Neural cell (in vitro differentiated cells): Measurements from ENCODE around the gene GFPT1. TPM values are rescaled to one million over a fixed set of nuclear protein-coding genes. Genes with fewer than 3 reads are reported as not detected.

ENCODE experiments used
- H2AFZ ChIP-seq: fragments of 200-600, 300-800 bp; sonication (generic), shearing (Covaris generic); 2 replicates; pipeline ENCODE4 v1.6.0; 2014; ENCODE audit warnings: low read depth, mild to moderate bottlenecking, antibody characterized with exemption, low read length, moderate library complexity
- H3F3A ChIP-seq: fragments of 200-600 bp; shearing (Covaris generic); 2 replicates; pipeline ENCODE4 v1.6.1; 2016; ENCODE audit warnings: mild to moderate bottlenecking, moderate library complexity, mixed read lengths, antibody characterized with exemption, low read length; ENCODE audit not compliant: insufficient read depth, poor library complexity, severe bottlenecking
- H3K27ac ChIP-seq: fragments of 200-600, 300-800 bp; sonication (generic), shearing (Covaris generic); 2 replicates; pipeline ENCODE4 v1.5.1; 2014; ENCODE audit warnings: mild to moderate bottlenecking, low read length, moderate library complexity
- H3K27me3 ChIP-seq: fragments of 300-800, 200-600 bp; sonication (generic), shearing (Covaris generic); 2 replicates; pipeline ENCODE4 v1.6.0; 2014; ENCODE audit warnings: mild to moderate bottlenecking, low read depth, low read length, moderate library complexity; ENCODE audit not compliant: insufficient read depth
- H3K36me3 ChIP-seq: fragments of 300-800, 200-600 bp; sonication (generic), shearing (Covaris generic); 2 replicates; pipeline ENCODE4 v1.5.1; 2014; ENCODE audit warnings: mild to moderate bottlenecking, antibody characterized with exemption, low read length, moderate library complexity; ENCODE audit not compliant: insufficient read depth
- H3K4me2 ChIP-seq: fragments of 300-800, 200-600 bp; sonication (generic), shearing (Covaris generic); 2 replicates; pipeline ENCODE4 v1.6.0; 2014; ENCODE audit warnings: mild to moderate bottlenecking, low read length
- H3K4me3 ChIP-seq: fragments of 300-800, 200-600 bp; sonication (generic), shearing (Covaris generic); 2 replicates; pipeline ENCODE4 v1.5.1; 2014; ENCODE audit warnings: mild to moderate bottlenecking, low read length, moderate library complexity
- H3K79me2 ChIP-seq: fragments of 200-600 bp; shearing (Covaris generic); replicated peaks from 2 replicates; pipeline ENCODE4 v1.6.0; 2014; ENCODE audit warnings: mild to moderate bottlenecking, low read length, moderate library complexity; ENCODE audit not compliant: insufficient read depth
- H3K9ac ChIP-seq: fragments of 300-800, 200-600 bp; sonication (generic), shearing (Covaris generic); 2 replicates; pipeline ENCODE4 v1.6.1; 2016; ENCODE audit warnings: mild to moderate bottlenecking, low read length, mixed read lengths
- H3K9me2 ChIP-seq: fragments of 200-600 bp; shearing (Covaris generic); 2 replicates; pipeline ENCODE4 v1.6.1; 2016; ENCODE audit warnings: mild to moderate bottlenecking, low read length, mixed read lengths; ENCODE audit not compliant: insufficient read depth
- H3K9me3 ChIP-seq: fragments of 200-600, 300-800 bp; sonication (generic), shearing (Covaris generic); 2 replicates; pipeline ENCODE4 v1.6.1; 2016; ENCODE audit warnings: mild to moderate bottlenecking, mixed run types, low read length, moderate library complexity, mixed read lengths
- H4K20me1 ChIP-seq: fragments of 200-600 bp; shearing (Covaris generic); 2 replicates; pipeline ENCODE4 v1.6.1; 2016; ENCODE audit warnings: mild to moderate bottlenecking, mixed run types; ENCODE audit not compliant: insufficient read depth
- CTCF ChIP-seq: fragments of 450-650 bp; IDR thresholded peaks from 2 replicates; pipeline ENCODE4 v1.5.1; 2014; ENCODE audit warnings: antibody characterized with exemption, mild to moderate bottlenecking, moderate library complexity; ENCODE audit not compliant: poor library complexity, severe bottlenecking
- EP300 ChIP-seq: fragments of 450-650 bp; conservative IDR thresholded peaks from 2 replicates; pipeline ENCODE4 v1.6.1; 2014; ENCODE audit warnings: antibody characterized with exemption, mild to moderate bottlenecking, moderate library complexity; ENCODE audit not compliant: poor library complexity, severe bottlenecking
- EZH2 ChIP-seq: fragments of 200-600, 300-800 bp; shearing (Covaris generic), sonication (generic); IDR thresholded peaks from 2 replicates; pipeline ENCODE4 v1.6.1; 2014; ENCODE audit warnings: antibody characterized with exemption, low read length, borderline replicate concordance, mild to moderate bottlenecking; ENCODE audit not compliant: insufficient read depth, poor library complexity, severe bottlenecking
- MXI1 ChIP-seq: fragments of 450-650 bp; conservative IDR thresholded peaks from 2 replicates; pipeline ENCODE4 v1.6.1; 2014; ENCODE audit warnings: antibody characterized with exemption, mild to moderate bottlenecking; ENCODE audit not compliant: poor library complexity, severe bottlenecking
- POLR2AphosphoS5 ChIP-seq: IDR thresholded peaks from 2 replicates; pipeline ENCODE4 v1.6.1; 2012
- RAD21 ChIP-seq: fragments of 450-650 bp; conservative IDR thresholded peaks from 2 replicates; pipeline ENCODE4 v1.6.1; 2014; ENCODE audit warnings: antibody characterized with exemption, mild to moderate bottlenecking, moderate library complexity
- SMC3 ChIP-seq: fragments of 450-650 bp; conservative IDR thresholded peaks from 2 replicates; pipeline ENCODE4 v1.6.1; 2014; ENCODE audit warnings: antibody characterized with exemption, mild to moderate bottlenecking, moderate library complexity; ENCODE audit not compliant: poor library complexity
- TAF1 ChIP-seq: IDR thresholded peaks from 2 replicates; pipeline ENCODE4 v1.6.1; 2012; ENCODE audit warnings: low read depth
- polyA plus RNA-seq: library from polyadenylated mRNA; depleted of rRNA; stranded (reverse); fragments of >200 nt; gene quantifications from 2 replicates; pipeline ENCODE4 v1.2.3, GENCODE V29; 2014
- TF ChIP-seq, protein P1 (sequence below): IDR thresholded peaks from 2 replicates; pipeline ENCODE4 v1.6.1; 2012; ENCODE audit warnings: borderline replicate concordance

GFPT1 gene
- polyA plus RNA-seq, 1 donor from 2014 or later = 39.4 TPM

DNA sequence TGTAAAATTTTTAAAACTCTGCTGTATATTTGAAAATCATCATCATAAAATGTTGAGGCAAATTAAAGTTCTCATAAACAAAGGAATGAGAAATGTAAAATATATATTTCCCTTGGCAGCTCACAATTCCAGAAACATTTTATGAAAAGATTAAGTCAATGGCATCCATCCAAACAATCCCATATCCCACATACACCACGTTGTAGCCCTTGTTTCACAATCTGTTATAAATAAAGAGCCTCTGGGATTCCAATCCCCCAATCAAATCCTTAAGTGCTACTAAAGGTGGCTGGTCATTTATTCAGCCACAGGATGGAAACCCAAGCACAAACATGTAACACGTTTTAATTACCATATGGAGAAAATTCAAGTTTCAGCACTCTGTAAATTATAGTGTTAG lies 51.7 kb downstream of the GFPT1 start:
- Histone ChIP-seq H3K4me3 (no peak overlapping the region), H3K36me3 (peaks cover 6% of the 10 kb centered on the region), H3K79me2 (no peaks in the 10 kb centered on the region), H3F3A (no peaks in the 10 kb centered on the region), H3K9me2 (no peaks in the 10 kb centered on the region), H3K9me3 (no peaks in the 10 kb centered on the region), H3K27ac (no peak overlapping the region), H3K4me2 (no peak overlapping the region), H2AFZ (no peak overlapping the region), H4K20me1 (no peaks in the 10 kb centered on the region), H3K27me3 (no peaks in the 10 kb centered on the region), H3K9ac (no peak overlapping the region)
- TF ChIP-seq POLR2AphosphoS5 (no peak), RAD21 (no peak), EP300 (no peak), MXI1 (no peak), TAF1 (no peak), CTCF (no peak), SMC3 (no peak), EZH2 (no peak)
- TF ChIP-seq, protein P1, sequence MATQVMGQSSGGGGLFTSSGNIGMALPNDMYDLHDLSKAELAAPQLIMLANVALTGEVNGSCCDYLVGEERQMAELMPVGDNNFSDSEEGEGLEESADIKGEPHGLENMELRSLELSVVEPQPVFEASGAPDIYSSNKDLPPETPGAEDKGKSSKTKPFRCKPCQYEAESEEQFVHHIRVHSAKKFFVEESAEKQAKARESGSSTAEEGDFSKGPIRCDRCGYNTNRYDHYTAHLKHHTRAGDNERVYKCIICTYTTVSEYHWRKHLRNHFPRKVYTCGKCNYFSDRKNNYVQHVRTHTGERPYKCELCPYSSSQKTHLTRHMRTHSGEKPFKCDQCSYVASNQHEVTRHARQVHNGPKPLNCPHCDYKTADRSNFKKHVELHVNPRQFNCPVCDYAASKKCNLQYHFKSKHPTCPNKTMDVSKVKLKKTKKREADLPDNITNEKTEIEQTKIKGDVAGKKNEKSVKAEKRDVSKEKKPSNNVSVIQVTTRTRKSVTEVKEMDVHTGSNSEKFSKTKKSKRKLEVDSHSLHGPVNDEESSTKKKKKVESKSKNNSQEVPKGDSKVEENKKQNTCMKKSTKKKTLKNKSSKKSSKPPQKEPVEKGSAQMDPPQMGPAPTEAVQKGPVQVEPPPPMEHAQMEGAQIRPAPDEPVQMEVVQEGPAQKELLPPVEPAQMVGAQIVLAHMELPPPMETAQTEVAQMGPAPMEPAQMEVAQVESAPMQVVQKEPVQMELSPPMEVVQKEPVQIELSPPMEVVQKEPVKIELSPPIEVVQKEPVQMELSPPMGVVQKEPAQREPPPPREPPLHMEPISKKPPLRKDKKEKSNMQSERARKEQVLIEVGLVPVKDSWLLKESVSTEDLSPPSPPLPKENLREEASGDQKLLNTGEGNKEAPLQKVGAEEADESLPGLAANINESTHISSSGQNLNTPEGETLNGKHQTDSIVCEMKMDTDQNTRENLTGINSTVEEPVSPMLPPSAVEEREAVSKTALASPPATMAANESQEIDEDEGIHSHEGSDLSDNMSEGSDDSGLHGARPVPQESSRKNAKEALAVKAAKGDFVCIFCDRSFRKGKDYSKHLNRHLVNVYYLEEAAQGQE = no peak

DNA sequence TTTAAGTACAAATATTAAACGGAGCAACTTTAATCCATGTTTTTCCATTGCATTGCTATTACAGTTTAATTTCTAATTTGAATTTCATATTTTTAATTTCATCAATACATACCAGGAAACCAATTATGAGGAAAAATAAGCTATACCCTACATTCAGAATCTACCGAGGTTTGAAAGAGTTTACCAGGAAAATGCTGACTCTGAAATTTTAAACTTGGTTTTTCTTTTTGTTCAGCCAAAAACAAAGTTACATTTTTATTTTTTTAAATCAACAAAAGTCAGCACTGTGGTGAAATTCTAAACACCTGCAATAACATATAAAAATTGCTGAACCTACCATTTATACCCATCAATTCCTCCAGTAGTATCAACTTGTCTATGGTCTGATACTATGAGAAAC lies 53.7 kb downstream of the GFPT1 start:
- H3K36me3 ChIP-seq = peaks cover 6% of the 10 kb centered on the region
- no peak overlapping the region for H3K4me3 ChIP-seq
- H3K79me2 ChIP-seq = no peaks in the 10 kb centered on the region
- H3K27me3 ChIP-seq = no peaks in the 10 kb centered on the region
- H3K9me3 ChIP-seq = no peaks in the 10 kb centered on the region
- no peak overlapping the region for H2AFZ ChIP-seq
- no peaks in the 10 kb centered on the region for H3F3A ChIP-seq
- no peak overlapping the region for H3K4me2 ChIP-seq
- no peaks in the 10 kb centered on the region for H4K20me1 ChIP-seq
- H3K9ac ChIP-seq = no peak overlapping the region
- no peak overlapping the region for H3K27ac ChIP-seq
- TF ChIP-seq, protein P1 = no peak
- TF ChIP-seq CTCF (no peak), EP300 (no peak), TAF1 (no peak), POLR2AphosphoS5 (no peak), RAD21 (no peak), EZH2 (no peak), MXI1 (no peak), SMC3 (no peak)
- H3K9me2 ChIP-seq = no peaks in the 10 kb centered on the region
